ENCODE data around the gene SIAH3. TPM values are rescaled to one million over a fixed set of nuclear protein-coding genes. Genes with fewer than 3 reads are reported as not detected.

Gene SIAH3
- total RNA-seq, 1 experiment from 2014 or later = not detected

DNA sequence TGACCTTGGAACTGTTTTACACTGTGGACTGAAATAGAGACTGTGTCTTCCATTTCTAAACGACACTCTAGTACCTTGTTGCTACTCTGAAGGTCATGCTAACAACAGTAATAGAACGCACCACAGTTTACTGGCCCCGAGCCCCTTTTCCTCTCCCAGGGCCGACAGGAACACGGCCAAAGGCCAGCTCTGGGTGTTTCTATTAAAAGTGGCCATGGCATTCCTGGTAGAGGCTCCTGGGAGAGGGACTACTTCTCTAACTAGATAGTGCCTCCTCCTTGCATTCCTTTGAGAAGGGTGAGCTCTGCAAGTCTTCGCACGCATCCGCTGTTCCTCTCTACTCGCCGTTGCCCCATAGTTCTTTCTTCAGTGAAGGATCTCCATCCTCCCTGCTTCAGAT, 18.7 kb upstream of the SIAH3 start:
- intact Hi-C loops (cut with micrococcal nuclease) = no loop called here
- Histone ChIP-seq H3K9me2 (replicated peaks; ENCODE audit: low read length) (no peaks in the 10 kb centered on the region), H3K79me2 (ENCODE audit: low read length) (no peaks in the 10 kb centered on the region), H3K4me3 (ENCODE audit: low read length) (no peak overlapping the region), H3K27me3 (ENCODE audit: low read length) (peaks cover 15% of the 10 kb centered on the region), H3K9ac (ENCODE audit: low read length) (no peak overlapping the region), H3K9me3 (ENCODE audit: low read length) (no peaks in the 10 kb centered on the region), H3K27ac (ENCODE audit: low read length) (no peak overlapping the region), H3K4me1 (ENCODE audit: insufficient read depth, low read length) (peaks cover 9% of the 10 kb centered on the region), H3K4me2 (ENCODE audit: low read length) (no peak overlapping the region), H4K20me1 (ENCODE audit: low read length) (no peaks in the 10 kb centered on the region), H3F3A (ENCODE audit: low read length, unreplicated experiment) (no peaks in the 10 kb centered on the region), H3K36me3 (ENCODE audit: low read depth, low read length) (no peaks in the 10 kb centered on the region), H2AFZ (ENCODE audit: low read length) (no peak overlapping the region)
- ChIA-PET CTCF (no interaction called here), POLR2A (ENCODE audit: unreplicated experiment) (no interaction called here)
- DNase-seq = no peak
- TF ChIP-seq CTCF (conservative IDR thresholded peaks at IDR 0.05; ENCODE audit: low read depth, low read length) = no peak
- TF ChIP-seq EZH2phosphoT487 (IDR thresholded peaks at IDR 0.05; ENCODE audit: borderline replicate concordance, low read length) = no peak
- no peak for TF ChIP-seq EZH2 (IDR thresholded peaks at IDR 0.05; ENCODE audit: low read length, unreplicated experiment)
- BruUV-seq (replicated peaks) = no TSS peak
- ATAC-seq = no peak

DNA sequence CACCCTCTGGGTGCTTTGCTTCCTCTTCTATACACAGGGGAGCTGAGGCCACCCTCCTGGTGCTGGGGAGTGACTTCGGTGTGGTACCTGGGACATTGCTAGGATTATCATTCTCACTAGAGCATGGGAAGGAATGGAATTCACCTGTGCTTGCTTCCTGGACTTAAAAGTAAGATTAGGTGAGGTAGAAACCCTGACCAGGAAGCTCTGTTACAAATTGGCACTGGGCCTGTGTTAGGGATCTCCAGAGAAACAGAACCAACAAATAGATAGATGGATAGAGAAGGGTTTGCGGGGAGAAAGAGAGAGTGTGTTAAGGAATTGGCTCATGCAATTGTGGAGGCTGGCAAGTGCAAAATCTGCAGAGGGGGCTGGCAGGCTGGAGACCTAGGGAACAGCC, 13.9 kb upstream of the SIAH3 start:
- Histone ChIP-seq H2AFZ (ENCODE audit: low read length) (no peak overlapping the region), H3K4me1 (ENCODE audit: insufficient read depth, low read length) (peaks cover 10% of the 10 kb centered on the region; the same call in 1 of the 2 replicates), H3K27me3 (ENCODE audit: low read length) (peaks cover 42% of the 10 kb centered on the region), H3K9me3 (ENCODE audit: low read length) (no peaks in the 10 kb centered on the region), H3K4me3 (ENCODE audit: low read length) (no peak overlapping the region), H3K9ac (ENCODE audit: low read length) (no peak overlapping the region), H4K20me1 (ENCODE audit: low read length) (no peaks in the 10 kb centered on the region), H3K36me3 (ENCODE audit: low read depth, low read length) (no peaks in the 10 kb centered on the region), H3K27ac (ENCODE audit: low read length) (no peak overlapping the region), H3K4me2 (ENCODE audit: low read length) (no peak overlapping the region), H3K9me2 (replicated peaks; ENCODE audit: low read length) (no peaks in the 10 kb centered on the region), H3K79me2 (ENCODE audit: low read length) (no peaks in the 10 kb centered on the region), H3F3A (ENCODE audit: low read length, unreplicated experiment) (no peaks in the 10 kb centered on the region)
- ChIA-PET POLR2A (ENCODE audit: unreplicated experiment) (no interaction called here), CTCF (no interaction called here)
- intact Hi-C loops (cut with micrococcal nuclease) = no loop called here
- no TSS peak for BruUV-seq (replicated peaks)
- TF ChIP-seq EZH2 (IDR thresholded peaks at IDR 0.05; ENCODE audit: low read length, unreplicated experiment) (no peak), EZH2phosphoT487 (IDR thresholded peaks at IDR 0.05; ENCODE audit: borderline replicate concordance, low read length) (no peak), CTCF (conservative IDR thresholded peaks at IDR 0.05; ENCODE audit: low read depth, low read length) (no peak)
- ATAC-seq (no peak), DNase-seq (no peak)

DNA sequence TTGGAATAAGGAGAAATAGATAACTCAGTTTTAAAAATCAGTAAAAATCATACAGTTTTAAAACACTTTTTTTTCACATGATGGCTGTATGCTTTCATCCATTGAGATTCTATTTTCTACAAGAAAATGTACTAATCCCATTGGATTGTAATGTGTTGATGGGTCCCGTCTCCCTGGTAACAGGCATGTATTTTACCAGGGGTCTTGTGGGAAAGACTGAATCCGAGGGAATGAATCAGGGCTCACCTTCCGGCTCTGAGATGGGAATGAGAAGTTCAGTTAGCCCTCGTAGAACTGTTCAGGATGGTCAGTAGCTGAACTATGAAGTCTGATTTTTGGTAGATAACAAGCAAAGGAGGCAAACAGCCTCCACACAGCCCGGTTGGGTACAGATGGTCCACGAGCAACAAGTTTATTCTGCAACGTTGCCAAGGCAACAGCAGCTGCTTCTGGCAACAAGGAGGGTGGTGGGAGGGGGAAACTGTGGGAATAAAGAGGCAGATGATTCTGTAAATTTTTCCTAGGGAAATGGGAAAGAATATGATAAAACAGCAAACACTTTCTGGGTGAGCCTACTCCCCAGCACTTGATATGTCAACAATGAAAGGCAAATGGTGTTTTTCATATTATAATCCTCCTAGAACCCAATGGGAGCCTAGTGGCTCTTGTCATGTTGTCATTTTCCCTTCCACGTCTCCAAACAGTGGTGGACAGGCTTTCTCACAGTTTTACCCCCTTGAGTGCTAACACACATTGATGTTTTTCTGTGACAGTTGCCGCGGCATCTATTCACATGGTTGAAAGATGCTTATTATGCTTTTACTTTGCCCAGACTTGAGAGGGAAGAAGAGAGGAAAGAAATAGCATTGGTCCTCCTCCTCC, 12.4 kb upstream of the SIAH3 start:
- no TSS peak for BruUV-seq (replicated peaks)
- no peak overlapping the region for H3K27ac ChIP-seq (ENCODE audit: low read length)
- peaks cover 10% of the 10 kb centered on the region; the same call in 1 of the 2 replicates for H3K4me1 ChIP-seq (ENCODE audit: insufficient read depth, low read length)
- intact Hi-C loops (cut with micrococcal nuclease) = no loop called here
- ChIA-PET POLR2A (ENCODE audit: unreplicated experiment) (no interaction called here), CTCF (no interaction called here)
- H2AFZ ChIP-seq (ENCODE audit: low read length) = no peak overlapping the region
- DNase-seq (no peak), ATAC-seq (no peak)
- TF ChIP-seq EZH2phosphoT487 (IDR thresholded peaks at IDR 0.05; ENCODE audit: borderline replicate concordance, low read length) = no peak
- TF ChIP-seq EZH2 (IDR thresholded peaks at IDR 0.05; ENCODE audit: low read length, unreplicated experiment) = no peak
- TF ChIP-seq CTCF (conservative IDR thresholded peaks at IDR 0.05; ENCODE audit: low read depth, low read length) = no peak
- no peaks in the 10 kb centered on the region for H3K36me3 ChIP-seq (ENCODE audit: low read depth, low read length)
- no peaks in the 10 kb centered on the region for H4K20me1 ChIP-seq (ENCODE audit: low read length)
- H3K9me2 ChIP-seq (replicated peaks; ENCODE audit: low read length) = no peaks in the 10 kb centered on the region
- H3K9ac ChIP-seq (ENCODE audit: low read length) = no peak overlapping the region
- H3K4me3 ChIP-seq (ENCODE audit: low read length) = no peak overlapping the region
- no peaks in the 10 kb centered on the region for H3K79me2 ChIP-seq (ENCODE audit: low read length)
- H3K9me3 ChIP-seq (ENCODE audit: low read length) = no peaks in the 10 kb centered on the region
- peaks cover 42% of the 10 kb centered on the region for H3K27me3 ChIP-seq (ENCODE audit: low read length)
- no peak overlapping the region for H3K4me2 ChIP-seq (ENCODE audit: low read length)
- H3F3A ChIP-seq (ENCODE audit: low read length, unreplicated experiment) = no peaks in the 10 kb centered on the region

All from PC-3 (cell line).